ENCODE measurements around the gene DAP.
"Not testable (repeated sequence)": the region's sequence is repeated elsewhere in the genome, so short reads cannot be mapped to it uniquely, and the experiment has no call there.

Gene DAP

GRCh38 chr5:10734037-10734709, 26.9 kb downstream of the DAP start:
- no peak for DNase-seq (ENCODE audit: low read depth)

DNA sequence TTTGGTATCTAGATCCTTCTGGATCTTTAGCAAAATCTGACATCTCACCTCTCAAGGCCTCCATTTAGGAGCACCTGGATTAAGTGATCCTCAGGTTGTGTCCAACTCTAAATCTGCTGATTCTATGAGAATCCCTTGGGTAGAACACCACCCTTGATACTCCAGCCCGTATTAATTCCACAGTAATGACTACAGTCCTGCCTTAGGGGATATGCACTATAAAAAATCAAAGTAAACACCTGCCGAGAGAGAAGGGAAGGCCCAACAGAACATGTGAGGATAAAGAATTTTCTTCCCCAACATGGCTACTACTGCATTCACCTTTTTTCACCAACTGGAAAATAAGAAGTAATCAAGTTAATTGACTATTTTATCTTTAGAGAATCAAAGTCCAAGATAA, 27.6 kb downstream of the DAP start:
- no peak for DNase-seq (ENCODE audit: low read depth)

- DNase-seq (ENCODE audit: low read depth) = no peak
Observed at GRCh38 chr5:10731913-10732312, 29.1 kb downstream of the DAP start.

GRCh38 chr5:10730043-10730351, 31.0 kb downstream of the DAP start:
- no peak for DNase-seq (ENCODE audit: low read depth)

GRCh38 chr5:10729320-10730042, 31.6 kb downstream of the DAP start:
- no peak for DNase-seq (ENCODE audit: low read depth)

DNA sequence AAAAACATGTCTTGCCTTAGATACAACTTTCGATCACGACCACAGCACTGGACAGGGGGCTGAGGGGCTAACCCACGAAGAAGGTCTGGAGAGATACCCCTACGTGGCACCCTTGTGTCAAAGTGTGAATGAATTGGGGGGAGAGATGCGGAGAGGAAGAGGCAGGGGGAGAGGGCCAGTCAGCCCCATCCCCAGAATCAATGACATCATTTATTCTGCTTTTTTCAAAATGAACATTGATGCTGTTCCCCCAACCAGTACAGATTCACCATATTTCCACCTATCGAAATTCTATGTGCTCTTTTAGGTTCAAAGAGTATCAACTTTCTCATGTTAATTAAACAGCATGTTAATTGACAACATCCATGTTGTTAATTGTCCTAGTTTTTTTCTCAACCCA, 32.4 kb downstream of the DAP start:
- DNase-seq (ENCODE audit: low read depth) = no peak

DNA sequence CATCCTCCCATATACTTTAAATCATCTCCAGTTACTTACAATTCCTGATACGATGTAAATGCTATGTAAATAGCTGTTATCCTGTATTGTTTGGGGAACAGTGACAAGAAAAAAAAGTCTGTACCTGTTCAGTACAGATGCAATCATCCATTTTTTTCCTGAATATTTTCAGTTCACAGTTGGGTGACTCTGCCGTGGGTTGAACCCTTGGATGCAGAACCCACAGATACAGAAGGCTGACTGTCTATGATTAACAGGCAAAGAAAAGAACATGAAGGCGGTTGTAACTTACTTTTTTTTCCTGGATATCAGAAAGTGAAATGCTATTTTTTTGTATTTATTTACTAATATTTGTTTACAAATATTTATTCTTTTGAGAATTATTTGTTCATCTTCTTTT, 33.2 kb downstream of the DAP start:
- DNase-seq (ENCODE audit: low read depth) = no peak

- DNase-seq (ENCODE audit: low read depth) = no peak
Observed at GRCh38 chr5:10726913-10727517, 34.0 kb downstream of the DAP start.

DNA sequence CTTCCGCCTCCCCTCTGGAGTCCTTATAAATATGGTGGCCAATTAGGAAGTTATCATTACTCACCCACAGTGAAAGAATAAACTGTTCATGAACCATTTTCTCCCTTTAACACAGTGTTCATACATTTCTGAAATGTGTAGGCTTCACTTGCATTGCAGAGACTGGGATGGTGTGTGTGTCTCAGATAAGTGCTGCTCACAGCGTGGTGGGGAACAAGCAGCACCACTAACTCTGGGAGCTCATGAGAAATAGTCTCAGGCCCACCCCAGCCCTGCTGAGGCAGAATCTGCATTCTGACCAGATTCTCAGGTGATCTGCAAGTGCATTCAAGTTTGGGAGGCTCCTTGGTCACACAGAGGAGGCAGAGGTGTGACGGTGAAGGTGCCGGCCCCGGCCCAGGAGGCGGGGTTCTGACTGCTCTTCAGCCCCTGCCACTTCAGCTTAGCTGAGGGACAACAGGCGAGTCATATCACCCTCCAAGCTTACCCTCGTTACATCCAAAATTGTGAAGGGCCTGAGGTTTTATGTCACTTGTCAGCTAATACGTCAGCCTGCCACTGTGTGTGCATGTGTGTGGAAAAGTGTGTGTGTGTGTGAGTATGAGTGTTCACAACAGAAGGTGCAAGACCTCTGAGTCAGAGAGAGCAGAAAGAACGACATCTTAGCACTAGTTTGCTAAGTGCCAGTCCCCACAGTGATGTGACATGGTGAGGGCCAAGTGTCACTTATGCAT, 34.7 kb downstream of the DAP start:
- no peak for DNase-seq (ENCODE audit: low read depth)

DNA sequence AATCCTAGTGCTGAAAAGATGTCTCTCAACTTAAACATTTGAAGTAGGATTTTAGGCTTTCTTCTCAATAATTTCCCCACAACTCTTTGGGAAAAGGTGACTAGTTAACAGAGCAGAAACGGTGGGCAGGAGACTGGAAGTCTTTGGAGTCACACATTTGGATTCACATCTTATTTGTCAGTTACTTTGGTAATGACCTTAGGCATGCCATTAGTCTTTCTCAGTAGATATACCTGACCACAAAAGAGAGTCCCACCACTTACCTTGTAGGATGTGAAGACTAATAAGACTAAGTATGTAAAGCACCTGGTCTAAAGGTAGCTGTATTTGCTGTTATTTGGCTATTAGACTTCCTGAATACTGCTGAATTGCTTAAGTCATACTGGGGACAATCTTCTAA, 35.4 kb downstream of the DAP start:
- no peak for DNase-seq (ENCODE audit: low read depth)

GRCh38 chr5:10724781-10725507, 36.1 kb downstream of the DAP start:
- DNase-seq (ENCODE audit: low read depth) = no peak

DNA sequence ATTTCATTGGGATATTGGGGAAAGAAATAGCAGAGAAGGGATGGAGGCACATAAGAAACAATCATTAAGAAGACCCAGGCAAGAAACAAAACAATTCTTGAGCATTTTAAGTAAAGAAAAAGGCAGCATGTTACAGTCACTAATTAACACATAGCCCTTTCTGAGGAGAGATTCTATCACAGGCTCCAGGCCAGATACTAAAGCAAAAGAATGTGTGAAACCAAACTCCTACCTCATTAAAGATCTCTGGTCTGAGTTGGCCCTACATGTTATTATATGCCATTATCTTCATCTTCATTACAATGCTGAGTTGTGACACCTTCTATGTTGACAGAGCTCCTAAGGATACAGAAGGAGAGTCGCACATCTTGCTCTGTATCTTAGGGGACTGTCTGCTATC, 37.5 kb downstream of the DAP start:
- no peak for DNase-seq (ENCODE audit: low read depth)

GRCh38 chr5:10720766-10721165, 40.3 kb downstream of the DAP start:
- not testable (repeated sequence) for DNase-seq (ENCODE audit: low read depth)

DNA sequence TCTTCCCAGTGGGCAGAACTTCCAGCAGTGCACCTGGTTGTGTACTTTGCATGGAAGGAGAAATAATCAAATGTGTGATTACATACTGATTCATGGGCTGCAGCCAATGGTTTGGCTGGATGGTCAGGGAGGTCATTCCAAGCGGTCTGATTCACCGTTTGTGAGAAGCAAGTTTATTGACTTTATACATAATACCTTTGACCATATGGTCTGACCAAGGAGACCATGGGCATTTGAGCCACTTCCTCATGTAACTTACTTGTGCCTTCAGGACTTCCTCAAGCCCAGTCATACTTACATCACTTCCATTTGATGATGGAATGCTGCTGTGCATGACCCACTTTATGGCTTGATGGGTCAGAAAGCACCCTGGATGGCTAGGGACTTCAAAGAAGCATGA, 41.1 kb downstream of the DAP start:
- DNase-seq (ENCODE audit: low read depth) = no peak

DNA sequence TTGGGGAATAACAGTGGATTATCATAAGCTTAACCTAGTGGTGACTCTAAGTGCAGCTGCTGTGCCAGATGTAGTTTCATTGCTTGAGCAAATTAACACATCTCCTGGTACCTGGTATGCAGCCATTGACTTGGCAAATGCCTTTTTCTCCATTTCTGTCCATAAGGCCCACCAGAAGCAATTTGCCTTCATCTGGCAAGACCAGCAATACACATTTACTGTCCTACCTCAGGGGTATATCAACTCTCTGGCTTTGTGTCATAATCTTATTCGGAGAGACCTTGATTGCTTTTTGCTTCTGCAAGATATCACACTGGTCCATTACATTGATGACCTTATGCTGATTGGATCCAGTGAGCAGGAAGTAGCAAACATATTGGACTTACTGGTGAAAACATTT, 42.4 kb downstream of the DAP start:
- DNase-seq (ENCODE audit: low read depth) = not testable (repeated sequence)

- DNase-seq (ENCODE audit: low read depth) = not testable (repeated sequence)
Observed at GRCh38 chr5:10716825-10717224, 44.2 kb downstream of the DAP start.

- DNase-seq (ENCODE audit: low read depth) = no peak
Observed at GRCh38 chr5:10715605-10716290, 45.3 kb downstream of the DAP start.

DNA sequence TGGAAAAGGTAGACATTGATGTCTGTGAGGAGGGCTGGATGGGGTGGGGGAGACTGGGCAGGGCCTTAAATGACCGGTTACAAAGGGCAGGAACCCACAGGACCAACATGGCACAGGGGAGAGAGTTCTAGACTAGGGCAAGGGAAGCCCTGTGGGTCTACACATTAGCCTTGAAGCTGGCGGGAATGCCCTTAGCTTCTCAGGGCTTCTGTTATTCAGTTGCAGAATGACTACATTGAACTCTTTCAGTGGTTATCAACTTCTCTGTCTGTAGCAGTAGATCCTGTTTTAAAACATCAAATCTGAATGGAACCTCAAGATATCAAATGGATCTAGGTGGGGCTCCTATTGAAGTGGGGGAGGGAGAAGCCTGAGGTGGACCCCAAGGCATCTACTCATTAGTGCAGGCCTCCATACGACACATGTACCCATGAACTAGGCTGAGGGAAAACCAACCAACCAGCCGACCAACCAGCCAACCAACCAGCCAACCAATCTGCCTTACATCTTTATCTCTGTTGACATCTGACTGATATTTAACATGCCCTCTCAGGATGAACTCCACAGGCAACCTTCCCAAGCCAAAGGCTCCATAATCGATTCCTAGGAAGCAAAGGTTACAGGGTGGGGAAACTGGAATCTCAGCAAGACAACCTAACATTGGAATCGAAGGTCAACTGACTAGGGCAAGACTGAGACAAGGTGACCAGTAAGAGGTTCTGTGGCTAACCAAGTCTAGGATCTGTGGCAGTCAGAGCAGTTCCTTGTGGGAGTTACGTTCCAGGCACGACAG, 48.3 kb downstream of the DAP start:
- no peak for DNase-seq (ENCODE audit: low read depth)

GRCh38 chr5:10711562-10711961, 49.5 kb downstream of the DAP start:
- no peak for DNase-seq (ENCODE audit: low read depth)

GRCh38 chr5:10710513-10711128, 50.4 kb downstream of the DAP start:
- no peak for DNase-seq (ENCODE audit: low read depth)
